Muscle of arm (tissue), 12 donors: ENCODE results near the gene RARB. TPM values are rescaled to one million over a fixed set of nuclear protein-coding genes. Genes with fewer than 3 reads are reported as not detected.
A peak's percentile ranks its signal among the peaks of the same experiment; 100 is the strongest.

Source experiments
- DNase-seq: peaks from one replicate; pipeline ENCODE4 v3.0.0-alpha.2; 2013
- polyA plus RNA-seq, 12 donors: library from polyadenylated mRNA; unstranded; fragments of 120-200 nt; gene quantifications; one replicate each; pipeline ENCODE4 v1.2.1, GENCODE V29; 2013; ENCODE audit not compliant: insufficient read length in 12 of 12

The RARB gene
- polyA plus RNA-seq, 12 donors: 10.6 to 18.5 (median 15.6) TPM; not detected in 1

DNA sequence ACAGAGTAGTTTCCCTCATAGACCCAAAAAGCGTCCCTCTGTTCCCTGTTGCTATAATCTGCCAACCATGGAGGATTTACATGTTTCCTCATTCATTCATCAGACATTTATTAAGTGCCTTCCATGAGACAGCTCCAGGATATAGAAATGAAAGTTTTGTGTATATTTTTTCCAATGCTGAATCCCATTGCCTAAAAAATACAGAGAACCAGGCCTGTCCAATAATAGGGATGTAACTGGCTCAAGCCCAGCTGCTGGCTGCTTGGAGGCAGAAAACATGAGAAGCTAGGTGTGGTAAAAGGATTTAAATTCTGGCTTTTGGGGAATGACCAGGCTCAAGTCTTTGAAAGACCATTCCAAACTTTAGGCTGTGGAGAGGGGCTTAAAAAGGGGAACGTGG, 41.5 kb downstream of the RARB start:
- peak; percentile 77 for DNase-seq

DNA sequence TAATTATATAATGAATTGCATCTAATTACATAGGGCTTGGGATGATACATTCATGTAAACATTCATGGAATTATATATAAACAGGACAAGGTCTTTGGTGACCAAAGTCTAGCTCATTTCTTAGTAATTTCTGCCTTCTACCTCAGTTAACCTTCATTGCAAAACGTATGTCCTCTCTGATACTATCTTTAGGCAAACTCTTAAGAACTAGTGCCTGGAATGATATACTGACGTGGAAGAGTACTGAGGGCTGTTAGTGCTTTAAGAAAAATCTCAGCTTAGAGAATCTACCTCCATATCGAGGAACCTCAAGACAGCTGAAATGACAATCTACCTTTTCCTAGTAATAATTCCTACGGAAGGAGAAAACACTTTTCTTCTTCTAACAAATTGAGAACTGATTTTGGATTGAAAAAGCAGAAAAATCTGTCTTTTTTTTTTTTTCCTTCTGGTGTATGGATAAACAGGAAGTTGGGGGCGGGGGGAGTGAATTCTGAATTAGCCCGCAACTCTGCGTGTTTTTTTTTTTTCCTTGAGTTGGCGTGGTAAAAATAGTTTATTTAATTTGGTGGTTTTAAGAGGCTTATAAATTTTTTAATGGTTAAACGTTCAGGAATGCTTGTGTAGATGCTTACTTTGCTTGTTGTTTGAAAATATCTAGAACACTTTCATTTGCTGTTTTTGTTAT, 43.2 kb downstream of the RARB start:
- no peak for DNase-seq

DNA sequence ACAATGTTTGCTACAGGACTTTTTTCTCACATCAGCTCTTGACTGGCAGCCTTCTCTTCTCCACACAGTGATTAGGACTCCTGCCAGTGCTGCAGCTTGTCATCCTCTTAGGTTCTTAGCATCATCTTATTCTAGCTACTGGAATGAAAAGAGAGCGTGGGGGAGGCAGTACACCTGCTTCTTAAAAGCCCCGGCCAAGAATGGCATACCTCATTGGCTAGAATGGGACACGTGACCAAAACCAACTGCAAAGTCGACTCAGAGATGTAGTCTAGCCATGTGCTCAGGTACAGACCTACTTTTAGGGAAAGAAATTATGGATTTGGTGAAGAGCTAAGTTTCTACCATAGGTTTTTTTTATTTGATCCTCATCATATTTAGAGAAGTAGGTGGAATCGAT, 44.1 kb downstream of the RARB start:
- DNase-seq: no peak

DNA sequence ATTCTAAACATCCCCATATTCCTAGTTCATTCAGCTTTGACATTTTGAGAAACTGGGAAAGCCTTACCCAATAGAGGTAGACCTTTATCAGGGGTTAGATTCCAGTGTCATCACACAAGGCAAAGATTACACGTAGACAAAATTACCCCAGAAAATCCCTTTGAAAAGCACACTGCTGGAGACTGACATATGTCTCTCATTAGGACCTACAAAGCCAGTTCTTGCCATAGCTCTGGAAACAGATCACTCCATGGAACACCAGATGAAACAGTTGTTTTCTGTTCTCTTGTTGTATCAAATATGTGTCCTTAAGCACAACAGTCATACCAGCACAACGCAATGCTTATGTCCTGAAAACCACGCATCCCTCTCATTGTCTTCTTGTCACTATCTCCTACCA, 44.7 kb downstream of the RARB start:
- DNase-seq: no peak

DNA sequence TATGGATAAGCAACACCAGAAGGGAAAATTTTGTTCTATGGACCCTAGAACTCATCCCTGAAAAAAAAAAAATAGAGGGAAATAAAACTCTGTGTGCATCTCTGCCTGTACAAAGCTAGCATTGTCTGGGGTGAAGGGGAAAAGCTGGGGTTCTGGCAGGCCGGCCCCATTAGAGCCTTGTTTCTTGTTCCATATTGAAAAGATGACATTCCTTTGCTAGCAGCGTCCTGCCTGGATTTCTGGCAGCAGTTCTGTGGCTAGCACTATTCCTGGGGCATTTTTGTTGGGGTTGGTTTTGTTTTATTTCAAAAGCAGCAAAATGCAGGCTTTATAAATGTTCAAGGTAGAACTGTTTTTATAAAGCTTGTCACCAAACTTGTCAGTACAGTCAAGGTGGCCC, 45.2 kb downstream of the RARB start:
- no peak for DNase-seq

DNA sequence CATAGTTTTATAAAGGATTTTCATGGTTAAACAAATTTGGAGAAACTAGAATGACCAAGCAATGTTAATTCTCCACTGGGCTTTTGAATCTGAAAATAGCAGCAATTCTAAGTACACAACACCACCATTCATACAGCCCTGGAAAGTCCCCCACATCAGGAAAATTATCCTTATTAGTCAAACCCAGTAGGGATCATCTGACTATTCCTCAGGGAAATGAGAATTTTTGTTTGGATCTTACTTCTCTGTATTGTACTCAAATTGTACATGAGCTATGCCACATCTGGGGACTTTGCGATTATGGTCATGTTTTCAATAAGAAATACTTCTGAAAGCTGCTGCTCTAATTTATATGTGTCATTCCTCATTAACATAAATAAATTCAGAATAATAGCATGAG, 46.0 kb downstream of the RARB start:
- DNase-seq: no peak

DNA sequence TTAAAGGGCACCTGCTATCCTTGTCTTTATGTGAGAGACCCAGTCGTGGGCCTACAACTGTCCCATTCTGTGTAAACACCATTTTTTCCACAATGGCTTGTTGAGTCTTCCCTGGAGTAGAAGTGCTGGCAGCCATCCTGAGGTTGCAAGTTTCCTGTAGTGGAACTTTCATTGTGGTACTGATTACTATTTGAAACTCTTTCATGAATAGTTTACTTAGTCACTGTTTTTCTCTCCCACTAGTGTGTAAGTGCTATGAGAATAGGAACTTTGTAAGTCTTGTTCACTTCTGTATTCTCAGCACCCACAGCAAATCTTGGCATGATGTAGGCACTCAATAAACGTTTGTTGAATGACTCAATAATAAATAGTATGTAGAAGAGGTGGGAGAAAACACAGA, 48.6 kb downstream of the RARB start:
- no peak for DNase-seq

DNA sequence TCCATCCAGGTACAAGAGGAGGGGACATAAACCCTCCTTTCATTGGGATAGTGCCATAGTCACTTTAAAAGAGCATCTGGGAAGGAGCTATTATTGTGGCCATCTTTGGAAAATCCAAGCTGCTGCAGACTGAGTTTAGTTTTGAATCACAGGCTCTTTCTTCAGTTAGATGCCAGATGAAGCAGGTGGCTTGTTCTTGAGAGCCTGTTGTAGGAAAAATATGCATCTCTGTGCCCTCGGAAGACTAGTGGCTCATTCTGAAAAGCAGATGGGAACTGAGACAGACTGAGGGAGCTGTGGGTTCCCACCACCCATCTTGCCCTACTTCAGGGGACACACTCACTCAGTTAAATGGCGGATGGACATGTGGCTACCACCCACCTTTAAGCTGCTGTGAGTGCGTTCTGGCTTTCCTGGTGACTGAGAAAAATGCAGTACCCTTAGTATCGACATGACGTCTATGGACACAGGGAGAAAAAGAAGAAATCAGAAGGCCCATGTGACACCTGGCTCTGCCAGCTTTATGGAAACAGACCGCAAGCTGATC, 50.2 kb downstream of the RARB start:
- no peak for DNase-seq

DNA sequence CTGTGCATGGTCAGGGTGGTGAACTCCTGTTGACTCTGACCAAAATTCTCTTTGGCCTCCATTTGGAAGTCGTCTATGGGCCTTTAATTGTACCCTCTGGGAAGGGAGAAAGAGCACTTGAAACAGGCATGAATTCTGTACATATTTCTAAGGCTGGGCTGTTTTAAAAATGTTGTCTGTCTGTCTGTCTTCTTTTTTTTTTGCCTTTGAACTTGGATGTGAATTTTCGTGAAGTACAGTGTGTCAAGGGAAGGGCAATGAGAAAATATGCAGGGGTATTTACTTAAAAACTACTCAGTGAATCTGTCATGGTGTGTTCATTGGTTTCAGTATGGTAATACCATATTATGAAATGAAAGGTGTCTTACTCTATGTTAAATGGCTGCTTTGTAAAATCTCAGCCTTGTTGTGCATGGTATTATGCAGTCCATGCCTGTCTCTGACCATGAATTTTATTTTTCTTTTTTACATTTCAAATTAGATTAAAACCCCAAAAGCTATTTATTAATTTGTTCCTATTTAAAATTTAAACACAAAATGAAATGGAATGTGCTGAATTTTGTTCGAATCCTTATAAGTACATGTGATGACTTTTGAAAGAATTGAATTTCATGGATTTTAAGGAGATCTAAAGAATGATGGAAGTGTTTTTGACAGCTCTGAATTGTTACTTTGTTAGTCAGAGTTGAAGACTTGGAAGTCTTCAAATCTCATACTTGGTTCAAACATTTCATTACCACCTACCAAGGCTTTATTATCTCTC, 51.1 kb downstream of the RARB start:
- DNase-seq: no peak

DNA sequence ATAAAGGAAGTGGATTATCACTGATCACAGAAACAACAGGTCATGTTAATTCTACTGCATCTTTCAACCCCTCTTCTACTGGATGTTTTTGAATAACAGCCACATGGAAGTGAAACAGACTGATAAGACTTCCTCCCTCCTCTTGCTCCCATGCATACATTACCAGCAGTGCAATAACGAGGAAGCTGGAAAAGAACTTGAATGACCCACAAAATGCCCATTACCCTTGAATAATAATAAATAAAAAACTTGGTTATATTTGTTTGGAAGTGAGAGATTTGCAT, 51.6 kb downstream of the RARB start:
- DNase-seq: no peak

DNA sequence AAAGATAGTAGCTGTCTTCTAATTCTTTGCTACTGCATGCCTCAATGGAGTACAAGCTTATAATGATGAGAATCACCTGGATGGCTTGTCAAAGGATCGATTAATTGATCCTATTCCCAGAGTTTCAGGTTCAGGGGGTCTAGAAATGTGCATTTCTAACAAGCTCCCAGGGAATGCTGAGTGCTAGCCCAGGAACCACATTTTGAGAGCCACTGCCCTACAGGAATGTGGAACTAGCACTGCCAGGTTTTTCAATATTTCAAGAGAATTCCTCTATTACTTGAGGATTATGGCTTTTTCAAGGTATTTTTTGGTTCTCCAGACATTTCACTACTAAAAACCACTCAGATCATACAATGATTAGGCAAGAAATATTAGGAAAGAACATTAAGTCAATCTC, 52.7 kb downstream of the RARB start:
- no peak for DNase-seq

DNA sequence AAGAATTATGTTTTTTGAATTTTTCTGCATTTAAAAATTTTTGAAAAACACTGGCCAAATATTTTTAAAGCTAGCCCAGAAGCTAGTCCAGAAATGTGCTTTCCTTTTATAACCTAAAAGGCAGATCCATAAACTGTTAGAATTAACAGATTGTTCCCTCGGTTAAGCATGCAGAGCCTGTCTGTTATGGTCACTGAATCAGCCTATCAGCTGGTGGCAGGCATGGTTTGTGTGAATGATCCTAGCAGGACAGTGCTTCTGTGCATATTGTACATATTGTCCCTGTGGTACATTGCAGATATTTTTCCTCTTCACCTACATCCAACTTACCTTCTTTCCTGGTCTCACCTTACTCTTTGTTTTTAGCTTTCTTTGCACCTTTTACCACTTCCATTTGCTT, 53.3 kb downstream of the RARB start:
- DNase-seq: no peak

DNA sequence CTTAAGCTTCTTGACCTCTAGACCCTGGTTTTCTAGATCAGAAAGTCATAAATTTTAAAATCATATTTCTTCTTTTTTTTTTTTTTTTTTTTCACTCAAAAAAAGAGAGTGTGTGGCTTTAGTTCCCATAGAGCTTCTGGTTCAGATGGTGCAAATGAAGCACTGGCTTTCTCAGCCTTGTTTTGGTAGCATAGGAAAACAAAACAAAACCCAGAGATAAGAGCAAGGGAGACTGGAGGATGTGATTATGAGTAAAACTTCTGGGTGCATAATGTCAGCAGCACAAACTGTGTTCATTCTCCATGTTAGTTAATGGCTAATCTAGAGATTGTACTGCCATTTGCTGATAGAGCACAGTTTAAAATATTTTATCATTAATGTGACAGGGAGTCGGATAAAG, 55.4 kb downstream of the RARB start:
- no peak for DNase-seq

DNA sequence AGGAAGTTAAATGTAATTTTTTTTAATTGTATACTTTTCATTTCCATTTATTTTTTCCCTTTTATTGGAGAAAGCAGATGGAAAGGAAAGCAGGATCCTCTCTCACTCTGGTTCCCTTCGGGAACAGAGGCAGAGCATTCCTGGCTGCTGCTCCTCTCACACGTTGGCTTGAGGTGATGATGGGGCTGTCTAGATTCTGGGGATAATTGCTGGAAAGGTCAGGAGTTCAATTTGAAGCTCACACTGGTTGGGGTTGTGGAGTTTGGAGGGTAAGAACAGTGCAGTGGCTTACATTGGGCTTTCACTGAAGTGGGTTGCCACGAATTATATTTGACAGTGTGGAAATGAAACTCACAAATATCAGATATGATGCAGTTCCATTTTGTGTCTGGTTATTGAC, 57.6 kb downstream of the RARB start:
- no peak for DNase-seq

DNA sequence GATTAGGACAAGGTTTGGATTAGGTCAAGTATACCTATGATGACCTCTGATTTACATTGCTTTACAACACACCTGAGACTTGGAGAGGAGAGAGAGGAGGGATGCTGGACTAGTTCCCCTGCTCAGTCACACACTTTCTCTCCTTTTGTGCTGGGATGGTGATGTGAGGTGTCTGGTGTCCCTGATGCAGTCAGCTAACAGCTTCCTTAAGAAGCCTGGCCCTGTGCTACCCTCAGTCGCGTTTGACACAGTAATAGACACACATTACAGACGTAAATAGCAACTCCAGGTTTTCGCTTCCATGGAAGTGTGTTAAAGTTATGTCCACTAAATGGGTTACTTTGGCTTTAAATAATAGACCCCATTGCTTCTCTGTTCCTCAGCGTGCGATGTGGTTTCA, 58.9 kb downstream of the RARB start:
- DNase-seq: no peak

DNA sequence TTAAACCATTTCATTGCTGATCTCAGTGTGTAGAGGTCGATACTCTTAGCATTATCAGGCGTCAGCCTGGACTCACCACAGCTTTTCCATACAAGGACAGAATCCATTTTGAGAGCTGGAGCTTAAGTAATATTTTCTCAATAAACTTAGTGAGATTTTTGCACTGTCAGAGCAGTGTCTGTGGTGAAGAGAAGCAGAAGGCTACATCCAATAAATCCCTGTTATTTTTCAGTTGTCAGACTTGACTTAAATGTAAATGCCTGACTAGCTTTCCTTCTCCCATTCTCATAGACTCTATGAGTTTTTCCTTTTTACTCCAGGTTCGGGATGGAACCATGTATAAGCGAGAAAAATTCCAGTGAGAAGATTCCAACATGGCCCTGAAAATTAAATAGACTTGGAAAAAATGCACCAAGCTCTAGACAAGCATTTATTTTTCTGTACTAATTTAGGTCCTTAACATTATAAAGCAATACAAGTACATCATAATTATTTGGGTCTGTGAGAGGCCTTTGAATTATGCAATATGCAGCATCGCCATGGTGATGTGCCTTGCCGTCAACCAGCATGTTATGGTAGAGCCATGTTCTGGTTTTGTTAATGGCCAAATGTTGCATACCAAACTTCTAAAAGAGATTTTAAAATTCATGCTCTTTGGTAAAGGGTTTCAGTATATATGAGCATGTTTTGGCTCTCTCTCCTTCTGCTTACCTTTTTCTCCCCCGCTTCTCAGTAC, 62.0 kb downstream of the RARB start:
- DNase-seq: no peak

DNA sequence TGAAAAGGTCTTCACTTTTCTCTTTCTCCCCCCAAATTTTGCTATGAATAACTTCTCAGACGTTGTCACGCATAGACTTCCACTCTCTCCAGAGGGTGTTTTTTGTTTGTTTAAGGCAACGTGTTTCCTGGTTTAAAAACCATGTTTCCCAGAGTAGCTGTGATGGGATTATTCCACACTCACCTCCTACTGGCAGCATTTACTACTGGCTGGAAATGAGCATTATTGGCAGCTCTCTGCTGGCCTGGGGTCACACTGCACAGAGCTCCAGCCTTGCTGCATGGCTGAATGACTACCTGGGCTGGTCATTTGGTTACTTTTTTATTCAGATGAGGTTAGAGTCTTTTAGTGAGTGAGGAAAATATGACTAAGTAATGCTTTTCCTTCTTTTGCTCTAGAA, 65.2 kb downstream of the RARB start:
- peak; percentile 47 for DNase-seq

DNA sequence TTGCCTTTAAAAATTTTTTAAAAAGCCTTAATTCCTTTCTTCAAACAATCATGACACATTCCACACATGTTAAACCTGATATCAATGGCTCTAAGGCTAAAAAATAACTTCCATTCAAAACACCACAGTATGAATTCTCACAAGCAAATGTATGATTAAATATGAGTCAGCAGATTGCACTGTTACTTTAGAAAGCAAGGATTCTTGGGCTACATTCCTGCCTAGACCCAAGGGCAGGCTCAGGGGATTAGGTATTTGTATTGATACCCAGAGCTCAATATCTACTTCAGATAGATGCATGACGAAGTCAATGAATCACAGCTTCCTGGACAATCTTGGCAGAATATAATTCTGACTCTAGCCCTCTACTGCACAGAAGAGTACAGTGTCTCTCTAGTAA, 65.7 kb downstream of the RARB start:
- DNase-seq: no peak

DNA sequence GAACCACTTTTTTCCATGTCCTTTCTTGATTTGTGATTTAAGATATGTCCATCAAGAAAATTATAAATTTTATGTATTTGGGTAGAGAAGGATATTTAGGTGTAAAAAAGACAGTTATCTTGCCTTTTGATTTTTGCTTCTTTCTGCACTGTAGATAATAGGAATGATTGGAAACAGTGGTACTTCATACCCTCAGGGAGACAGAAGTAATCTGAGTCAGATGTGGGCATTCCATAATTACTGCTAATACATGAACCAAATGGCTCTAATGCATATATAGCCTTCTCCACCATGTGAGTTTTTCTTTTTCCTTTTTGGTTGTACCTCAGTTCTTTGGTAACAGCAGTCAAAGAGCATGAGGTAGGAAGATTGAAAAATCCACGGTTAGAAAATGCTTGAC, 67.2 kb downstream of the RARB start:
- DNase-seq: no peak

DNA sequence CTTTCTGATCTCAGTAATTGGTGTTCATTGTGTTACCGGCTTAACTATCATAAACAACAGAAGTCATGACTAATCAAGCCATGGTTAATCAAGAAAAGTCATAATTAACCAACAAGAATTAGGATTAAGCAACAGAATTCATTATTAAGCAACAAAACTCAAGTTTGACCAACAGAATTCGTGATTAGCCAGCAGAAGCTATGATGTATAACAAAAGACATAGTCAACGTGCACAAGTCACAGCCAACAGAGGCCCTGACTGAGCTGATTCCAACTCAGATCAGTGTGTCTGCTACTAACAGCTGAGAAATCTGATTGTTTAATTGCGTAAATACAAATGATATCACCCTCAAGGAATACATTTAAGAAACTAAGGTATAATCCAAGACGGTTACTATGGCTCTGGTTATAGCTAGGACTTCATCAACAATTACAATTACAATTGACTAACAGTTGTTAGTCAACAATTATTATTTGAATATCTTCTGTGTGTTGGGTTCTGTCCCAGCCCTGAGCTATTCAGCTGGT, 67.7 kb downstream of the RARB start:
- DNase-seq: no peak

DNA sequence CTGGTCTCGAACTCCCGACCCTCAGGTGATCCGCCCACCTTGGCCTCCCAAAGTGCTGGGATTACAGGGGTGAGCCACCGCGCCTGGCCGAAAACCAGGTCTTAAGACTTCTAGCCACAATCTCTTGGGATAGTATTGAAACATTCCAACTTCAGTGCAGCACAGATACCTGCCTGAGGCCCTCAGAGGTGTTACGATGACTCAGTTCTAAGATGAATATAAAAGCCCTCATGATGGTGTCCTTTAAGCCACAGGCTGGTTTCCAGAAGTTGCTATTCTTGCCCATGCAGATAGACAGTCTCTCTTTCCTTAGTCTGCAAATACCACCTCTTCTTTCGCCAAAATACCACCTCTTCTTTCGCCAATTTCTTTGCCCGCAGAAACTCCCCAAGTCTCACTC, 69.0 kb downstream of the RARB start:
- no peak for DNase-seq

DNA sequence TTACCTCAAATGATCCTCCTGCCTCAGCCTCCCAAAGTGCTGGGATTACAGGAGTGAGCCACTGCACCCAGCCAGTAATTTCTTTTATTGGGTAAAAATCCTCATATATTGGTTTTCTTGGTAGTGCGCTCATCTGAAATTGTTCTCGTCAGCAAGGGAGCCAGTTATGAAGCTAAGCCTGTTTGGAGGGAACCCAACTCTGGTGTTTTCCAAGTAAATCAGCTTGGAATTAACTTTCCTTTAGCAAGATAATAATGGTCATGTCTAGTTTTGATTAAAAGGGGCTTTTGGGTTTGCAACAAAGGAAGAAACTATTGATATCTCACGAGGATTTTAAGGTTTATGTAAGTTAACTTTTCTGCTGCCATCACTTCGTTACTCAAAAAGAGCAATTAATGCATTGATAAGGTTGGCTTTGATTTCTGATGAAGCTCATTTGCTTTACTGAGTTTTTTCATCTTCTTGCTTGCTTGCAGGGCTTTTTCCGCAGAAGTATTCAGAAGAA, 72.7 kb downstream of the RARB start:
- peak; percentile 39 for DNase-seq

DNA sequence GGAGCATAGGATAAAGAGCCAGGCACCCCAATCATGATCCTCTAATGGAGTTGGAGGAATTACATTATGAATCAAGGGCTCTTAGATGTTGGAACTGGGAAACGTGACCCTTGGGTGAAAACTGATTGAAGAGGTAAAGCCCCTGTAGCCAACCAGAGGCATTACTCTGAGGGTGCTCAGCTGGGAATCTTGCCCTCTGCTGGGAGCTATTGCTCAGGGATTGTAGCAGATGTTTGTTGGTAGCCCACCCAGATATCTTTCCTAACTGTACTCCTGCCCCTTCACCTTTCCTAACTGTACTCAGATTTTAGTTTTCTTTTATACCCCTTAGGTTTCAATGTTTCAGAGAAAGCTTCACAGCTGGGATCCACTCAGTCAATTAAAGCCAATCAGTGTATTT, 74.2 kb downstream of the RARB start:
- DNase-seq: no peak
